ENCODE results near the gene GANC. TPM values are rescaled to one million over a fixed set of nuclear protein-coding genes. Genes with fewer than 3 reads are reported as not detected.

GANC gene
- total RNA-seq, 2 experiments from 2014 or later = 23.5 to 26.1 TPM

DNA sequence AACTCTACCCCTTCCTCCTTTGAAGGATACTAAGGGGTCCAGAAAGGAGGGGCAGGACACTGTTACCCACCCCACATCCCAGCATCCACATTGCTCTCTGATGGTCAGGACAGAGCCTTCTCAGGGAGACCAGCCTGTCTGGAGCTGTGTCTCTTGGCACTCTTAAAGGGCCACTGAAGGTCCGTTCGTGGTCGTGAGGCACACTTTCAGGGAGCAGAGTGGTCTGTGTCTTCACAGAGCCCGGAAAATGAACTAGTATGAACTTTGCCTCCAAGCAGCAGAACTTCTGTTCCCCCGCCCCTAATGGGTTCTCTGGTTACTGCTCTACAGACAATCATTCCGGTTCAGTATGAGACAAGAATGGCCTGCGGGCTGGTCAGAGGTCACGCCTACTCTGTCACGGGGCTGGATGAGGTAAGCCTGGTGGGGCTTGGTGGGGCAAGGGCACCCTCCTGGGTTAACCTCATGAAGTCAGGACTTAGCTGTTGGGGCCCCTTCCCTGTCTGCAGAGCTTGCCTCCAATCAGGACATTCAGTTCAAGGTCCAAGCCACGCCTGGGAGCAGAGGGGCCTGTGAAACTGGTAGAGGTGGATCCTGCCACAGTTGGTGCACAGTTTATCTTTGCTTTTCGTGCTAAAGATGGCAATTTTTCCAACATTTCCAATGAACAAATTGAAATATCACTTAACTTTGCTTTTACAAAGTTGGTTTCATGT, 119.5 kb downstream of the GANC start:
- Mint-ChIP-seq H3K27me3 (no peaks in the 10 kb centered on the region), H3K9me3 (no peaks in the 10 kb centered on the region), H3K27ac (no peak overlapping the region), H3K36me3 (no peaks in the 10 kb centered on the region), H3K4me1 (ENCODE audit: low read depth) (no peaks in the 10 kb centered on the region), H3K4me3 (no peak overlapping the region)
- intact Hi-C loops (cut with micrococcal nuclease) = no loop called here
- POLR2A ChIA-PET = interaction anchor here (0.6 kb wide), 2 partner anchors 34 to 43 kb away, joined by 3 to 4 read pairs; no protein-coding TSS in a partner anchor
- CTCF ChIA-PET = no interaction called here
- DNase-seq = no peak

DNA sequence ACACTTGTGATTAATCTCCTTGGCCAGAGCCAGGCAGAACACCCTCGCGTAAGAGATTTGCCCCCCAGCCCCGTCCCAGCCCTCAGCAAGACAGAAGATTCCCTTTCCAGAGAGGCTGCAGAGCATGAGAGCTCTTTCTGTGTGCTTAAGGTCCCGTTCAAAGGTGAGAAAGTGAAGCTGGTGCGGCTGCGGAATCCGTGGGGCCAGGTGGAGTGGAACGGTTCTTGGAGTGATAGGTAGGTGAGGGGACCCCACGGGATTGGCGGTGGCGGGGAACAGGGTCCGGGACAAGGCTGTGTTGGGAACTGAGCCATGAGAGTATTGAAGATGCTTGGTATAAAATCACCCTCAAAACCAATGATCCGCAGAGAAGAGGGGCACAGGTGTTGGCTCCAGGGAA, 121.1 kb downstream of the GANC start:
- H3K27ac Mint-ChIP-seq = no peak overlapping the region
- ChIA-PET POLR2A (no interaction called here), CTCF (no interaction called here)
- H3K27me3 Mint-ChIP-seq = no peaks in the 10 kb centered on the region
- H3K9me3 Mint-ChIP-seq = no peaks in the 10 kb centered on the region
- intact Hi-C loops (cut with micrococcal nuclease) = no loop called here
- no peak for DNase-seq
- H3K36me3 Mint-ChIP-seq = no peaks in the 10 kb centered on the region
- H3K4me3 Mint-ChIP-seq = no peak overlapping the region
- no peaks in the 10 kb centered on the region for H3K4me1 Mint-ChIP-seq (ENCODE audit: low read depth)

DNA sequence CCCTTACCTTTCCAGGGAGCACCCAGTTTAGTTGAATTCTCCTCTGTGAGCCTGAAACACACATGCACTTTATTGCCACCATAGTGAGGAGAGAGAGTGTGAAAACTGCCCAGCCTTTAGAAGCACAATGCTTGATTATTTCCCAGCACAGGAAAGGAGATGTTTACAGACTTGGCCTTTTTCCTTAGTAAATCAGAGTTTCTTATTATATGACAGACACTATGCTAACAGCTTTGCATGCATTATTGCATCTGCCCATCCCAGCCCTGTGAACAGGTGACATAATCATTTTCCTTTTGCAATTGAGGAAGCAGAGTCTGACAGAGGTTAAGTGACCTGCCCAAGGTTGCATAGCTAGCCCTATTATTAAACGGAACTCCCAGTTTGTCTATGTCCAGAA, 122.8 kb downstream of the GANC start:
- no peaks in the 10 kb centered on the region for H3K9me3 Mint-ChIP-seq
- H3K36me3 Mint-ChIP-seq = no peaks in the 10 kb centered on the region
- no peak overlapping the region for H3K27ac Mint-ChIP-seq
- ChIA-PET CTCF (interaction anchor here (1.2 kb wide), 1 partner anchor 10 kb away, joined by 3 read pairs; no protein-coding TSS in a partner anchor), POLR2A (no interaction called here)
- no peaks in the 10 kb centered on the region for H3K27me3 Mint-ChIP-seq
- intact Hi-C loops (cut with micrococcal nuclease) = no loop called here
- no peaks in the 10 kb centered on the region for H3K4me1 Mint-ChIP-seq (ENCODE audit: low read depth)
- H3K4me3 Mint-ChIP-seq = no peak overlapping the region
- no peak for DNase-seq

DNA sequence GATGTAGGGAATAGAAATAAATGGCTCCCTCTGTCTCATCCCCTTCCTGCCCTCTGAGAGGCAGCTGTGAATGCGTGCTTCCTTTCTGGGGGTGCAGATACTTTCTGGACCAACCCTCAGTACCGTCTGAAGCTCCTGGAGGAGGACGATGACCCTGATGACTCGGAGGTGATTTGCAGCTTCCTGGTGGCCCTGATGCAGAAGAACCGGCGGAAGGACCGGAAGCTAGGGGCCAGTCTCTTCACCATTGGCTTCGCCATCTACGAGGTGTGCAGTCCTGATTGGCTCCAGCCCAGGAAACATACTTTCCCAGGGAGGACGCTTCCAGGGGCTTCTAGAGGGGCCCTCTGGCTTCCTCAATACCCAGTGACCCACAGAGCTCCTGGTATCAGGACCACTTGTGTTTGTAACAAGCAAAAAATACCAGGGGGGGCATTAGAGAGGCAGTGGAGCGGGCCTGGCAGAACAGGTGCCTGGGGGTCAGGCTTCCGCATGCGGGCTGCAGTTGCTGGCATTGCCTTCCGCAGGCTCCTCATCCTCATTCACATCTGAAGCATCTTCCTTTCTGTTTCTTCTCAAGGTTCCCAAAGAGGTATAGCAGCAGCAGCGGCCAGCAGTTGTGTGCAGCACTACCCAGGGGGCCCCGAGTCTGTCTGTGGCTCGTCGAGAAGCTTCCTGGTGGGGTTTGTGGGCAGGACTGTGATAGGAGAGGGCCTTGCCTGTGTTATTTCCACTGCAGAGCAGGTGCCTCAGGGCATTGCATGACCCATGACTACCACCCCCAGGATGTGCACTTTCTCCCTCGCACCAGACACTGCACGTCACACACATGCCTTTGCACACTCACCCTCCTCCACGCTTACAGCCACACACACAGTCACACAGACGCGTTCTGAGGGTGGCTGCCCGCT, 128.8 kb downstream of the GANC start:
- intact Hi-C loops (cut with micrococcal nuclease) = no loop called here
- H3K36me3 Mint-ChIP-seq = no peaks in the 10 kb centered on the region
- H3K27me3 Mint-ChIP-seq = no peaks in the 10 kb centered on the region
- DNase-seq = peak; percentile 18
- H3K4me1 Mint-ChIP-seq (ENCODE audit: low read depth) = no peaks in the 10 kb centered on the region
- peak overlapping the region; percentile 68 for H3K4me3 Mint-ChIP-seq
- POLR2A ChIA-PET = no interaction called here
- no peak overlapping the region for H3K27ac Mint-ChIP-seq
- CTCF ChIA-PET = no interaction called here
- H3K9me3 Mint-ChIP-seq = no peaks in the 10 kb centered on the region

DNA sequence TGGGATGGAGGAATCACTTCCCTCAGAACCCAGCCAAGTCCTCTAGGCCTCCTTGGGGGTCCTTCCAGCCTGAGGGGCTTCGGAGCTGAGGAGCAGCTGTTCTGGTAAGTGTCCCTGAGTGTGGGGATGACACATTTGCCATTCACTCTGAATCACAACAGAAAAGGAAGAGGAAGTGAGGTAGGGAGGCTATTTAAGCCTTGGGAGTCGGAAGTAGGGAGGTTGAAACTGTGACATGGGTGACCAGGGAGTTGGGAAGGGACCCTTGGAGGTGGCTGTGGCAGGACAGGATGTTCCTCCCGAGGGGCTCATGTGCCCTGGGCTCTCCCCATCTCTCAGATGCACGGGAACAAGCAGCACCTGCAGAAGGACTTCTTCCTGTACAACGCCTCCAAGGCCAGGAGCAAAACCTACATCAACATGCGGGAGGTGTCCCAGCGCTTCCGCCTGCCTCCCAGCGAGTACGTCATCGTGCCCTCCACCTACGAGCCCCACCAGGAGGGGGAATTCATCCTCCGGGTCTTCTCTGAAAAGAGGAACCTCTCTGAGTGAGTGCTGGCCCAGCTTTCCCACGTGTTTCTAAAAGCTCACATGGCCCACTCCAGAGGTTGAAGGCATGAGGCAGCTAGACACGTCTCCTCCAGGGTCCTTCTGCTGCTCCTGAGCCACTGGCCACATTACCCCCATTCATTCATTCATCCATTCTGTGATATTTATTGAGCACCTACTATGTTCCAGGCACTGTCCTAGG, 129.6 kb downstream of the GANC start:
- Mint-ChIP-seq H3K27me3 (no peaks in the 10 kb centered on the region), H3K27ac (no peak overlapping the region), H3K9me3 (no peaks in the 10 kb centered on the region), H3K36me3 (no peaks in the 10 kb centered on the region), H3K4me3 (no peak overlapping the region), H3K4me1 (ENCODE audit: low read depth) (no peaks in the 10 kb centered on the region)
- CTCF ChIA-PET = no interaction called here
- POLR2A ChIA-PET = no interaction called here
- DNase-seq = no peak
- intact Hi-C loops (cut with micrococcal nuclease) = no loop called here

DNA sequence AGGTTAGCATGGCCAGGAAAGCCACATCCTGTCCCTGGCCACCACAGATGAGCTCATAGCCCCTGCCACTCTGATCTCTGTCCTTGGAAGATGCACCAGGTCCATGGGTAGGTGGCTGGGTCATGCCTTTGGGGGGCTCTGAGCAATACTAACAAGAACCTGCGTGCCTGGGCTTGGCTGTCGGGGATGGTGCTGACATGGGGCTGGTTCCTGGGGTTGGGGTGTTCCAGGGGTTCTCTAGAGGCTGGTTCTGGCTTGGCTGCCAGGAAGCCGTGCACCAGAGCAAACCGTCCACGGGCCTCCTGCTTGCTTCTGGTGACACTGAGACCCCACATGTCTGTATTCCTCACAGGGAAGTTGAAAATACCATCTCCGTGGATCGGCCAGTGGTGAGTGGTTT, 130.4 kb downstream of the GANC start:
- Mint-ChIP-seq H3K9me3 (no peaks in the 10 kb centered on the region), H3K4me1 (ENCODE audit: low read depth) (no peaks in the 10 kb centered on the region), H3K27me3 (no peaks in the 10 kb centered on the region), H3K36me3 (no peaks in the 10 kb centered on the region), H3K27ac (no peak overlapping the region), H3K4me3 (no peak overlapping the region)
- ChIA-PET POLR2A (no interaction called here), CTCF (no interaction called here)
- DNase-seq = no peak
- intact Hi-C loops (cut with micrococcal nuclease) = no loop called here

DNA sequence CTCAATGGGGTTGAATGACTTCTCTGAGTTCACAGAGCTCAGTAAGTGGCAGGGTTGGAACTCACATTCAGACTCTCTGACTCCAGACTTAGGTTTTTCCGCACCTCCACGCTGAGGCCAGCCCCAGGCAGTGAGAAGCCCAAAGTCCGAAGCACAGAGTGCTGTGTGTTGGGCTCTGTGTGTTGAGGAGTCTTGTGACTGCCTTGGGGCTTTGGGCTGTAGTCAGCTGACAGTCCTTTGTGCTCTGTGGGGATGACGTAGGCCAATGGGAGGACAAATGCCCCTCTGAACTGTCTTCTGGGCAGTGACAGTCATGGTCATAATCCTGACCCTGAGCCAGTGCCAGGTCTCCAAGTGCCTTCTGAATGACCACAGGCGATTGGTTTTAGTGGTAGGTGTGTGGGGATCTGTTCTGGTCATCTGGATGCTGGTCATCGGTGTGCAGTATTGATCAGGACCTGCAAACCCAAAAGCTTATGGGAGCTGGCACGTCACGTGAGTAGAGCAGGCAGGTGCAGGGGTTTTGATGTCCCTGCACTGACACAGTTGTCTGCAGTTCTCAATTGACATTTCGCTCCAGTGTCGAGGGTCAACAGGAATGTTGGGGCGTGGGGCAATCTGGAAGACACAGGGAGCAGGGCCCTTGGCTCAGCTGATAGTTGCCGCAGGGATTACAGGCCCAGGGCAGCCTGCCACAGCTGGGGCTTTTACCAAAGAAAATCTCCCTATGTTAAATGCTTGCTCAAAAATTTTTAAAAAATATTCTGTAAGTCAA, 131.6 kb downstream of the GANC start:
- intact Hi-C loops (cut with micrococcal nuclease) = no loop called here

DNA sequence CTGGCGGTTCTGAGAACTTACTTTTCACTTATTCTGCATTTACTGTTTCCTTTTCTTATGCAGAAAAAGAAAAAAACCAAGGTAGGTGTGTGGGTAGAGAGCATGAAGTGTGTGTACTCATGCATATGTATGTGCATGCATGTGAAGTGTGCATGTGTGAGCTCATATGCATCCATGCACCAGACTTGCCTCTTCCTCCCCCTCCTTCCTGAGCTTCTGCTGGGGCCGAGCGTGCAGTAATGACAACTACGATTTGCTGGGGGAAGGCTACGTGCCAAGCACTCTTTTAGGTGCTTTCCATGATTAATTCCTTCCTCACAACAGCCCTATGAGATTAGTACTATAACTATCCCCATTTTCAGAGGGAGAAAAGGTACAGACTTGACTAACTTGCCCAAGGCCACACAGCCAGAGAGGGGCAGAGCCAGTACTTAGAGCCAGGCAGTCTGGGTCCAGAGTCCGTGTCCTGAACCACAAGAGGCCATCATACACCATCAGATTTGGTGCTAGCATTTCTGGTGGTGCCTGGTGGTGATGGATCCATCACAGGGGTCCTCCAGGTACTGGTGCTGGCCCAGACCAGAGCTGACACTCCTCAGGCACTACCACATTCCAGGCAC, 133.0 kb downstream of the GANC start:
- H3K4me3 Mint-ChIP-seq = no peak overlapping the region
- H3K27me3 Mint-ChIP-seq = no peaks in the 10 kb centered on the region
- no peaks in the 10 kb centered on the region for H3K4me1 Mint-ChIP-seq (ENCODE audit: low read depth)
- no peaks in the 10 kb centered on the region for H3K9me3 Mint-ChIP-seq
- no peaks in the 10 kb centered on the region for H3K36me3 Mint-ChIP-seq
- no peak for DNase-seq
- intact Hi-C loops (cut with micrococcal nuclease) = no loop called here
- ChIA-PET POLR2A (no interaction called here), CTCF (no interaction called here)
- H3K27ac Mint-ChIP-seq = no peak overlapping the region

More for the DNA sequence above, 131.6 kb downstream of the GANC start:
- no peak for DNase-seq
- Mint-ChIP-seq H3K27me3 (no peaks in the 10 kb centered on the region), H3K27ac (no peak overlapping the region), H3K9me3 (no peaks in the 10 kb centered on the region), H3K4me3 (no peak overlapping the region), H3K4me1 (ENCODE audit: low read depth) (no peaks in the 10 kb centered on the region), H3K36me3 (no peaks in the 10 kb centered on the region)
- CTCF ChIA-PET = no interaction called here
- POLR2A ChIA-PET = no interaction called here

Other genes with a start within 250 kb of the GANC start
- gene PLA2G4D, start 178.6 kb upstream of the GANC start, total RNA-seq = not detected
- gene PLA2G4F, start 116.6 kb upstream of the GANC start, total RNA-seq = not detected
- 10 to 100 TPM; 52.6 to 57.8 TPM for gene VPS39, start 64.9 kb upstream of the GANC start, total RNA-seq
- 10 to 100 TPM; 26.1 to 28.7 TPM for gene TMEM87A, start 232 bp downstream of the GANC start, total RNA-seq
- 1 to 10 TPM; 2.2 to 2.7 TPM for gene CAPN3, start 86.3 kb downstream of the GANC start, total RNA-seq
- gene ZNF106, start 217.9 kb downstream of the GANC start, total RNA-seq = 10 to 100 TPM; 47.1 to 48.0 TPM
- gene SNAP23, start 222.4 kb downstream of the GANC start, total RNA-seq = 10 to 100 TPM; 43.1 to 46.8 TPM